DMS 273 treated with DMSO at 0.1 percent for 48 hours (cell line): Measurements from ENCODE around the gene MMD.

Source experiments
- DNase-seq: peaks from one replicate; lab custom pipeline; 2025; lab: John Stamatoyannopoulos, UW

MMD gene

DNA sequence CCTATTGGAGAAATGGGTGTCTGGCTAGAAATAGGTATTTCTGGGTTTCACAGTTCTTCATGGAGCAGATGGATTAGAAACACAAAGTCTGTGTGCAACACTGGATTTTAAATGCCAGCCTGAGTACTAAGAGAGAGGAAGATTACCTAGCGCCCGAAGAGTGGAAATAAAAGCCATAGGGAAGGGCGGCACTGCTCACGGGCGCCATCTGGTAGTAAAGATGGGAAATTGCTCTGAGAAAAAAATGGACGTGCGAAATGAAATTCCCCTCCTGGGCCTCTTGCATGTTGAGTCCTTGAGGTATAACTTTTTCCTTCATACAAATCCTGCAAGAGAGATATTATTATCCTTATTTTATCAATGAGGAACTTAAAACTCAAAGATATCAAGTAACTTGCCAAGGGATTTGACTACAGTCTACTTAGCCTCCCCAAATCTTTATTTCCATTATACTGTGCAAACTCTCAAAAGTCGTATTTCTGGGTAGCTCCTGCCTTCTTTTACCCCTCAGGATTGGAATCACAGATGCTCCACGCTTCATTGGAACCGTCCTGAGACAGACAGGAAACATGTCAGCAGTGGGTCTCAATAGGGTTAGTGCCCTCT lies 72.8 kb downstream of the MMD start:
- DNase-seq, result peak; percentile 35

DNA sequence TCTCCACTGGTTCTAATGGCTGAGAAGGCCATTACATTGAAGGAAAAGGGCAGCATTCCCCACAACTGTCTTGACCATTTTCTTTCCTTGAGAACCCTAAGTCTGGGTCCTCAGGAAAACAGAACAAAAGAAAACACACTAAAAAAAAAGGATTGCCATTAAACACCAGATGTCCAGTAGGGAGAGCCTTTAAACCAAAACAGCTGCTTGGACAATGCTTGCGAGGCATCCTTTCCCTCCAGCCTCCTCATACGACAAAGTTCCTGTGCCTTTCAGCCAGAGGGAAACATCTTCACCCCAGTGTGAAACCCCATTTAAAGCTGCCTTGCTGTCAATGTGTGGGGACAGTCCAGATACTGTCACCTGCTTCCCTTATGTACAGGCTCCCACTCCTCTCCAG lies 74.3 kb downstream of the MMD start:
- DNase-seq, result no peak

DNA sequence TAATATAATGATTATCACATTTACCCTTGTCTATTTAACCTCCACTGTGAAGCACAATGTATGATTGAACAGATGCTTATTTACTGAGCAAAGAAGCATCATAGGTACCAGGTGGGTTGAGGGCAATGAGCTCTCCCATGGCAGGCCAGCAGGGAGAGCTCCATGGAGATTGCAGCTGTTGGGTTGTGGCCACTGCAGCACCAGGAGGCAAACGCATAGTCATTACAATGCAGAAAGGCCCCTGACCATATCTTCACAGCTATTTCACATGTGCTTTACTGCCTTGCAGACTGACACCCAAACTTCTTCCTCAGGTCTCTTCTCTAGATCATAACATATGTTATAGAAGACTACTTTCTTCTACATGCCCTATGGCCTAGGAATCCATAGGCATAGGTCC lies 75.0 kb downstream of the MMD start:
- DNase-seq, result no peak

DNA sequence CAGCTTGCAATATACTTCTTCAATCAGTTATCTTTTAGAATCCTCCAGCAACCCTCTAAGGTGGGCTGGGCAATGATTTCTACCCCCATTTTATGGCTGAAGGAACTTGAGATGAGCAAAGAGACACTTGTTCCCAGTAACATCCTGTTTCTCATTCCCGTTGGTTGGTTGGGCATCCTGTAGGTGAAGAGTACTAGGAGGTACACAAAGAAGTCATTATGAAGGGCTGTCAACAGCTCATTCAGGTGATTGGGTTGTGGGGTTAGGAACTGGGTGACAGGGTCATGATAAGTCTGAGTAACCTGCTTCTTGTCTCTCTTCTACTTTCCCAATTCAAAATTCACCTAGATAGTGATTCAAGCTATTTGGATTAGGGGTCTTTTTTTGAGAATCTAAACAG lies 76.5 kb downstream of the MMD start:
- DNase-seq, result no peak

DNA sequence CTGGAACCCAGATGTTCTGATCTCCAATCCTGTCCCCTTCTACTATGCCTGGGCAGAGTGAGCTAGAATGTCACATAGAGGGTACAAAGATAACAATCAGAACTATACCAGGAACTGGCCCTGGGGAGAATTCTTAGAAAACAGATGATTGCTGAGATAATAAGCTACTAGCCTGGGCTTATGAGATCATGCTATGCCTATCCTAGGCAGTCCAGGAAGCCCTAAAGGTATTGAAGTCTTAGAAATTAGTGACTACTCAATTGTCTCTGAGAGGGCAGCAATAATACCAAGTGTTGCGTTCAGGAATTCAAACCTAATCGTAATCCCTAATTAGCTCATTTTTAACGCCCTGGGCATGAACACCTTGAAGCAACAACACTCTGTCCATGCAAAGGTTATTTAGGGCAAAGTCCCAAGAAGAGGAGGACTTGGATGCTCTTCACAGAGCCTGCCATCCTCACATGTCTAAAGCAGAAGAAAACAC lies 77.1 kb downstream of the MMD start:
- DNase-seq, result no peak

DNA sequence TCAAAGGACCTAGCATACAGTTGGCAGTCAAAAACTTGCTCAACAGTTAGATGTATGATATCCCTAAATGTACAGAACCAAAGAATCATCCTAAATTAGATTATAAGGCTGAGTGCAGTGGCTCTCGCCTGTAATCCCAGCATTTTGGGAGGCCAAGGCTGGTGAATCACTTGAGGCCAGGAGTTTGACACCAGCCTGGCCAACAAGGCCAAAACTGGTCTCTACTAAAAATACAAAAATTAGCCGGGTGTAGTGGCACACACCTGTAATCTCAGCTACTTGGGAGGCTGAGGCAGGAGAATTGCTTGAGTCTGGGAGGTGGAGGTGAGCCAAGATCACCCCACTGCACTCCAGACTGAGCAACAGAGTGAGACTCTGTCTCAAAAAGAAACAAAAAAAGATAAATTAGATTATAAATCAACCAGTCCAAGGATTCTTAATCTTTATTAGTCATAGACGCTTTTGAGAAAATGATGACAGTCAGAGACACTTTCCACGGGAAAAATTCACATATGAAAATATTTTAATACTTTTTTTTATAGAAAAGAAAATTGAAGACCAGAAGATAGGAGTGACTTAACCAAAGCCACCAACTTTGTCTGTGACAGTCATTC lies 77.6 kb downstream of the MMD start:
- no peak for DNase-seq

DNA sequence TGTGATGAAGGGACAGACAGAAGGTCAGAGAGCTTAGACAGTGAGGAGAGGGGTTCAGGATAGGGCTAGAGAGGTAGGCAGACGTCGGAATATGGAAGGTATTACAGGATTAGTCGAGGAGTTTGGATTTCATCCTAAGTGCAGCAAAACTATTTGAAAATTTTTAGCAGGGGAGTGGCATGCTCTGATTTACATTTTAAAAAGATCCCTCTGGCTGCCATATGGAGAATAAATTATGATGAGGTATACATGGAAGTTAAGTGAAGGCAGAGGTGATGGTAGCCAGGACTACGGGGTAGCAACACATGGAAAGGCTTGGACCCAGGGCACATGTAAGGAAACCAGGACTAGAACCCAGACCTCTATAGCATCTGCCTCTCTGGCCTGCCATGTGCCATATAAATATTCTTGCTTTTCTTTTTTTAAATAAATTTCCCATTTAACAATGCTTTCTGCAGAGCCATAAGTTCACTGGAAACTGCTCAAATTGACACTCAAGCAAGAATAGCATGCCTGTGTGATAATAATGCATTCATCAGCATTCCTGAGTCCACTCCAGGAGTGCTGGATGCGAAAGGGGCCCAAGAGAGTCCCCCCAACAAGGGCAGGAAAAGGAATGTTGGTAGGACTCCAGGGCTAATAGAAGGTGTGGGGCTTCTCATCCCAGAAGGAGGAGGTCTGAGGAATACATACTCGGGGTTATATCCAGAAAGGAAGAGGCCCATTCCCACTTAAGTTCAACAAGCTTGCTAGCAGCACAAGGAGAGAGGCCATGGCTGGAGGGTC lies 78.6 kb downstream of the MMD start:
- no peak for DNase-seq
